Measurements from ENCODE around the gene INPP5J. TPM values are rescaled to one million over a fixed set of nuclear protein-coding genes. Genes with fewer than 3 reads are reported as not detected.

The INPP5J gene
- total RNA-seq, 3 donors from 2014 or later (not counting 1 experiment from before 2014, with no cell fraction given) = not detected

DNA sequence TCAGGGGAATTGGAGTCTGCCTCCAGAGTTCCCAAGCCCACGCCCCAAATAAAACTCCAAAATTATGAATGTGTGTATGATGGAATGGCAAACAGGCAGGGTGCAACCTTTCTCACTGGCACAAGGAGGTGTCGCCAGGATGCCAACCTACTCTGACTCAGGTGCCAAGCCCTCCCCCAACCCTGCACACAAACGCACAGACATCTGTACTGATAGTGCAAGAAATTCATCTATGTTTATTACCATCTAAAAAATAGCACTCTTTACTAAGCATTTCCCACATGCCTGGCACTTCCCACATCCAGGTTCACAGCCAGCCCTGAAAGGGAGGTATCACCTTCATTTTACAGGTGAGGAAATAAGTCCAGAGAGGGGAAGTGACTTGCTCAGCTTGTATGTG is 16.3 kb downstream of the INPP5J start:
- H3K27ac Mint-ChIP-seq = no peak overlapping the region
- H3K4me1 Mint-ChIP-seq = no peaks in the 10 kb centered on the region
- H3K9me3 Mint-ChIP-seq = no peaks in the 10 kb centered on the region
- Histone ChIP-seq H3K4me1 (ENCODE audit: control insufficient read depth, insufficient read depth, low read length) (no peaks in the 10 kb centered on the region), H3K9me3 (ENCODE audit: control insufficient read depth, insufficient read depth, low read length) (no peaks in the 10 kb centered on the region), H3K4me3 (ENCODE audit: low read length) (no peak overlapping the region), H3K36me3 (ENCODE audit: control insufficient read depth, insufficient read depth, low read length) (no peaks in the 10 kb centered on the region), H3K27ac (ENCODE audit: low read length) (no peak overlapping the region), H3K27me3 (ENCODE audit: control insufficient read depth, insufficient read depth, low read length) (no peaks in the 10 kb centered on the region)
- ATAC-seq = no peak
- TF ChIP-seq, protein P1, sequence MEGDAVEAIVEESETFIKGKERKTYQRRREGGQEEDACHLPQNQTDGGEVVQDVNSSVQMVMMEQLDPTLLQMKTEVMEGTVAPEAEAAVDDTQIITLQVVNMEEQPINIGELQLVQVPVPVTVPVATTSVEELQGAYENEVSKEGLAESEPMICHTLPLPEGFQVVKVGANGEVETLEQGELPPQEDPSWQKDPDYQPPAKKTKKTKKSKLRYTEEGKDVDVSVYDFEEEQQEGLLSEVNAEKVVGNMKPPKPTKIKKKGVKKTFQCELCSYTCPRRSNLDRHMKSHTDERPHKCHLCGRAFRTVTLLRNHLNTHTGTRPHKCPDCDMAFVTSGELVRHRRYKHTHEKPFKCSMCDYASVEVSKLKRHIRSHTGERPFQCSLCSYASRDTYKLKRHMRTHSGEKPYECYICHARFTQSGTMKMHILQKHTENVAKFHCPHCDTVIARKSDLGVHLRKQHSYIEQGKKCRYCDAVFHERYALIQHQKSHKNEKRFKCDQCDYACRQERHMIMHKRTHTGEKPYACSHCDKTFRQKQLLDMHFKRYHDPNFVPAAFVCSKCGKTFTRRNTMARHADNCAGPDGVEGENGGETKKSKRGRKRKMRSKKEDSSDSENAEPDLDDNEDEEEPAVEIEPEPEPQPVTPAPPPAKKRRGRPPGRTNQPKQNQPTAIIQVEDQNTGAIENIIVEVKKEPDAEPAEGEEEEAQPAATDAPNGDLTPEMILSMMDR (IDR thresholded peaks at IDR 0.05) = no peak
- DNase-seq = no peak
- H3K4me3 Mint-ChIP-seq = no peak overlapping the region
- no peaks in the 10 kb centered on the region for H3K36me3 Mint-ChIP-seq
- WGBS (ENCODE audit: insufficient coverage) = 84% methylated on average over 2 of the region's 3 CpGs
- intact Hi-C loops (cut with micrococcal nuclease) = no loop called here
- peaks cover 0 to 2% of the 10 kb centered on the region in 2 donors for H3K27me3 Mint-ChIP-seq (ENCODE audit: low read depth in 2 of 2)

GRCh38 chr22:31139866-31140716 is 17.3 kb downstream of the INPP5J start, which contains the start of gene PLA2G3:
Gene PLA2G3 (minus strand): TSS chr22:31140508. CDS start chr22:31140354, 154 bp downstream.
- no peaks in the 10 kb centered on the region for H3K9me3 Mint-ChIP-seq
- 70% methylated on average over 24 of the region's 24 CpGs for whole genome bisulfite sequencing (ENCODE audit: insufficient coverage)
- H3K4me1 Mint-ChIP-seq = no peaks in the 10 kb centered on the region
- H3K27me3 ChIP-seq (ENCODE audit: control insufficient read depth, insufficient read depth, low read length) = no peaks in the 10 kb centered on the region
- no peaks in the 10 kb centered on the region for H3K36me3 ChIP-seq (ENCODE audit: control insufficient read depth, insufficient read depth, low read length)
- H3K27me3 Mint-ChIP-seq (ENCODE audit: low read depth in 2 of 2) = peaks cover 0 to 2% of the 10 kb centered on the region in 2 donors
- ATAC-seq = no peak
- H3K36me3 Mint-ChIP-seq = no peaks in the 10 kb centered on the region
- no peak within 1 kb of the TSS for H3K27ac ChIP-seq (ENCODE audit: low read length)
- H3K27ac Mint-ChIP-seq = no peak within 1 kb of the TSS
- H3K4me1 ChIP-seq (ENCODE audit: control insufficient read depth, insufficient read depth, low read length) = no peaks in the 10 kb centered on the region
- no peak for DNase-seq
- H3K4me3 Mint-ChIP-seq = no peak within 1 kb of the TSS
- H3K9me3 ChIP-seq (ENCODE audit: control insufficient read depth, insufficient read depth, low read length) = no peaks in the 10 kb centered on the region
- TF ChIP-seq, protein P1 (IDR thresholded peaks at IDR 0.05) = no peak
- no peak within 1 kb of the TSS for H3K4me3 ChIP-seq (ENCODE audit: low read length)
- intact Hi-C loops (cut with micrococcal nuclease) = no loop called here

- Mint-ChIP-seq H3K9me3 (no peaks in the 10 kb centered on the region), H3K36me3 (no peaks in the 10 kb centered on the region), H3K27me3 (ENCODE audit: low read depth in 2 of 2) (peaks cover 0 to 2% of the 10 kb centered on the region in 2 donors), H3K27ac (no peak overlapping the region), H3K4me1 (no peaks in the 10 kb centered on the region), H3K4me3 (no peak overlapping the region)
- TF ChIP-seq, protein P1 (IDR thresholded peaks at IDR 0.05) = no peak
- Histone ChIP-seq H3K4me3 (ENCODE audit: low read length) (no peak overlapping the region), H3K9me3 (ENCODE audit: control insufficient read depth, insufficient read depth, low read length) (no peaks in the 10 kb centered on the region), H3K4me1 (ENCODE audit: control insufficient read depth, insufficient read depth, low read length) (no peaks in the 10 kb centered on the region), H3K27me3 (ENCODE audit: control insufficient read depth, insufficient read depth, low read length) (no peaks in the 10 kb centered on the region), H3K27ac (ENCODE audit: low read length) (no peak overlapping the region), H3K36me3 (ENCODE audit: control insufficient read depth, insufficient read depth, low read length) (no peaks in the 10 kb centered on the region)
- intact Hi-C loops (cut with micrococcal nuclease) = no loop called here
- 84% methylated on average over 5 of the region's 5 CpGs for WGBS (ENCODE audit: insufficient coverage)
- ATAC-seq = no peak
- no peak for DNase-seq
Measured at GRCh38 chr22:31140746-31141145, 18.0 kb downstream of the INPP5J start.
